SK-N-SH treated with all-trans-retinoic acid at 6 μM for 48 hours (cell line): Measurements from ENCODE around the gene FBLN5.

ENCODE experiments used
- ATAC-seq: fragments of 200-7000 bp; cut with Tn5 transposase; 3 replicates; pipeline ENCODE4 v1.9.1; 2020; ENCODE audit warnings: mild to moderate bottlenecking, moderate library complexity
- ARNTL ChIP-seq: fragments of 450-650 bp; formaldehyde crosslinking; IDR thresholded peaks from 2 replicates; pipeline ENCODE4 v1.5.0; 2020; ENCODE audit warnings: low read depth, mild to moderate bottlenecking, moderate library complexity, borderline replicate concordance
- BACH2 ChIP-seq: fragments of 250-450 bp; sonication (Bioruptor Pico); IDR thresholded peaks from 2 replicates; pipeline ENCODE4 v1.9.0; 2021; ENCODE audit warnings: mild to moderate bottlenecking, borderline replicate concordance
- CSDC2 ChIP-seq: fragments of 250-450 bp; sonication (Bioruptor Pico); IDR thresholded peaks from 2 replicates; pipeline ENCODE4 v1.5.0; 2020; ENCODE audit warnings: mild to moderate bottlenecking, moderate library complexity
- CSRNP3 ChIP-seq: fragments of 250-450 bp; sonication (Bioruptor Pico); IDR thresholded peaks from 2 replicates; pipeline ENCODE4 v1.5.1; 2021; ENCODE audit warnings: mild to moderate bottlenecking, moderate library complexity
- ESRRG ChIP-seq: fragments of 250-450 bp; sonication (Bioruptor Pico); IDR thresholded peaks from 2 replicates; pipeline ENCODE4 v1.6.1; 2021; ENCODE audit warnings: mild to moderate bottlenecking
- GLIS3 ChIP-seq: fragments of 250-450 bp; sonication (Bioruptor Pico); IDR thresholded peaks from 2 replicates; pipeline ENCODE4 v1.5.0; 2020; ENCODE audit warnings: mild to moderate bottlenecking, moderate library complexity
- ISL1 ChIP-seq: fragments of 250-450 bp; sonication (Bioruptor Pico); IDR thresholded peaks from 2 replicates; pipeline ENCODE4 v2.1.2; 2022; ENCODE audit warnings: mild to moderate bottlenecking, moderate library complexity
- OSR1 ChIP-seq: fragments of 250-450 bp; sonication (Bioruptor Pico); IDR thresholded peaks from 2 replicates; pipeline ENCODE4 v1.8.0; 2022; ENCODE audit warnings: moderate library complexity, mild to moderate bottlenecking, inconsistent platforms
- PATZ1 ChIP-seq: fragments of 250-450 bp; sonication (Bioruptor Pico); IDR thresholded peaks from 2 replicates; pipeline ENCODE4 v1.8.0; 2020; ENCODE audit warnings: mild to moderate bottlenecking, moderate library complexity, borderline replicate concordance
- PPARA ChIP-seq: fragments of 250-450 bp; sonication (Bioruptor Pico); IDR thresholded peaks from 2 replicates; pipeline ENCODE4 v1.5.0; 2020; ENCODE audit warnings: mild to moderate bottlenecking, borderline replicate concordance
- RARB ChIP-seq: fragments of 250-450 bp; sonication (Bioruptor Pico); IDR thresholded peaks from 2 replicates; pipeline ENCODE4 v1.8.0; 2021; ENCODE audit warnings: mild to moderate bottlenecking, moderate library complexity
- SNAI2 ChIP-seq: fragments of 250-450 bp; sonication (Bioruptor Pico); IDR thresholded peaks from 2 replicates; pipeline ENCODE4 v1.5.0; 2020; ENCODE audit warnings: mild to moderate bottlenecking, moderate library complexity
- TCF4 ChIP-seq: fragments of 250-450 bp; sonication (Bioruptor Pico); IDR thresholded peaks from 2 replicates; pipeline ENCODE4 v1.8.0; 2021; ENCODE audit warnings: mild to moderate bottlenecking, moderate library complexity, borderline replicate concordance
- TOX ChIP-seq: fragments of 250-450 bp; sonication (Bioruptor Pico); IDR thresholded peaks from 2 replicates; pipeline ENCODE4 v1.8.0; 2021; ENCODE audit warnings: mild to moderate bottlenecking, moderate library complexity, borderline replicate concordance
- ZFP3 ChIP-seq: fragments of 250-450 bp; sonication (Bioruptor Pico); IDR thresholded peaks from 2 replicates; pipeline ENCODE4 v1.5.0; 2020; ENCODE audit warnings: mild to moderate bottlenecking, moderate library complexity
- ZFP30 ChIP-seq: fragments of 450-650 bp; formaldehyde crosslinking; IDR thresholded peaks from 2 replicates; pipeline ENCODE4 v1.5.0; 2022; ENCODE audit warnings: mild to moderate bottlenecking, moderate library complexity
- ZNF565 ChIP-seq: fragments of 450-650 bp; formaldehyde crosslinking; conservative IDR thresholded peaks from 2 replicates; pipeline ENCODE4 v1.5.0; 2020; ENCODE audit warnings: low read depth, mild to moderate bottlenecking, moderate library complexity
- ZNF70 ChIP-seq: fragments of 450-650 bp; formaldehyde crosslinking; IDR thresholded peaks from 2 replicates; pipeline ENCODE4 v1.5.0; 2020; ENCODE audit warnings: mild to moderate bottlenecking, moderate library complexity
- ZNF8 ChIP-seq: fragments of 450-650 bp; formaldehyde crosslinking; IDR thresholded peaks from 2 replicates; pipeline ENCODE4 v1.5.0; 2020; ENCODE audit warnings: mild to moderate bottlenecking, moderate library complexity
- TF ChIP-seq, protein P1 (sequence below): fragments of 250-450 bp; sonication (Bioruptor Pico); IDR thresholded peaks from 2 replicates; pipeline ENCODE4 v1.8.0; 2021; ENCODE audit warnings: low read depth, mild to moderate bottlenecking, moderate library complexity, borderline replicate concordance
- TF ChIP-seq, protein P2 (sequence below): fragments of 250-450 bp; sonication (Bioruptor Pico); IDR thresholded peaks from 2 replicates; pipeline ENCODE4 v1.5.1; 2020; ENCODE audit warnings: low read depth, mild to moderate bottlenecking, moderate library complexity
- TF ChIP-seq, protein P3 (sequence below): fragments of 250-450 bp; sonication (Bioruptor Pico); IDR thresholded peaks from 2 replicates; pipeline ENCODE4 v1.5.0; 2020; ENCODE audit warnings: mild to moderate bottlenecking, moderate library complexity

Gene FBLN5

GRCh38 chr14:91903070-91903469 is 44.4 kb downstream of the FBLN5 start:
- TF ChIP-seq OSR1 = no peak
- no peak for TF ChIP-seq ZNF8 (CRISPR knock-in tag)
- TF ChIP-seq PATZ1 (CRISPR knock-in tag) = no peak
- TF ChIP-seq CSRNP3 (CRISPR knock-in tag) = no peak
- TF ChIP-seq TCF4 = no peak
- no peak for TF ChIP-seq CSDC2 (CRISPR knock-in tag)
- TF ChIP-seq SNAI2 (CRISPR knock-in tag) = no peak
- TF ChIP-seq TOX (CRISPR knock-in tag) = no peak
- TF ChIP-seq ARNTL = no peak
- no peak for TF ChIP-seq ISL1 (CRISPR knock-in tag)
- TF ChIP-seq GLIS3 = no peak
- no peak for TF ChIP-seq ZFP30
- TF ChIP-seq ESRRG (CRISPR knock-in tag) = no peak
- TF ChIP-seq, protein P1, sequence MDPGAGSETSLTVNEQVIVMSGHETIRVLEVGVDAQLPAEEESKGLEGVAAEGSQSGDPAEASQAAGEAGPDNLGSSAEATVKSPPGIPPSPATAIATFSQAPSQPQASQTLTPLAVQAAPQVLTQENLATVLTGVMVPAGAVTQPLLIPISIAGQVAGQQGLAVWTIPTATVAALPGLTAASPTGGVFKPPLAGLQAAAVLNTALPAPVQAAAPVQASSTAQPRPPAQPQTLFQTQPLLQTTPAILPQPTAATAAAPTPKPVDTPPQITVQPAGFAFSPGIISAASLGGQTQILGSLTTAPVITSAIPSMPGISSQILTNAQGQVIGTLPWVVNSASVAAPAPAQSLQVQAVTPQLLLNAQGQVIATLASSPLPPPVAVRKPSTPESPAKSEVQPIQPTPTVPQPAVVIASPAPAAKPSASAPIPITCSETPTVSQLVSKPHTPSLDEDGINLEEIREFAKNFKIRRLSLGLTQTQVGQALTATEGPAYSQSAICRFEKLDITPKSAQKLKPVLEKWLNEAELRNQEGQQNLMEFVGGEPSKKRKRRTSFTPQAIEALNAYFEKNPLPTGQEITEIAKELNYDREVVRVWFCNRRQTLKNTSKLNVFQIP (CRISPR knock-in tag) = no peak
- no peak for TF ChIP-seq ZNF565 (CRISPR knock-in tag)
- ATAC-seq = no peak

- no peak for ATAC-seq
Measured at GRCh38 chr14:91902336-91902735, 45.2 kb downstream of the FBLN5 start.

More at GRCh38 chr14:91902336-91902735, 45.2 kb downstream of the FBLN5 start:
- TF ChIP-seq RARB (CRISPR knock-in tag) = no peak
- no peak for TF ChIP-seq BACH2 (CRISPR knock-in tag)
- TF ChIP-seq ZNF70 (CRISPR knock-in tag) = no peak
- TF ChIP-seq ZNF8 (CRISPR knock-in tag) = no peak
- TF ChIP-seq, protein P1 (CRISPR knock-in tag) = no peak
- no peak for TF ChIP-seq ISL1 (CRISPR knock-in tag)
- TF ChIP-seq PPARA = no peak
- TF ChIP-seq ZFP3 (CRISPR knock-in tag) = no peak
- no peak for TF ChIP-seq SNAI2 (CRISPR knock-in tag)
- TF ChIP-seq PATZ1 (CRISPR knock-in tag) = no peak
- TF ChIP-seq ARNTL = no peak
- no peak for TF ChIP-seq GLIS3
- TF ChIP-seq, protein P2, sequence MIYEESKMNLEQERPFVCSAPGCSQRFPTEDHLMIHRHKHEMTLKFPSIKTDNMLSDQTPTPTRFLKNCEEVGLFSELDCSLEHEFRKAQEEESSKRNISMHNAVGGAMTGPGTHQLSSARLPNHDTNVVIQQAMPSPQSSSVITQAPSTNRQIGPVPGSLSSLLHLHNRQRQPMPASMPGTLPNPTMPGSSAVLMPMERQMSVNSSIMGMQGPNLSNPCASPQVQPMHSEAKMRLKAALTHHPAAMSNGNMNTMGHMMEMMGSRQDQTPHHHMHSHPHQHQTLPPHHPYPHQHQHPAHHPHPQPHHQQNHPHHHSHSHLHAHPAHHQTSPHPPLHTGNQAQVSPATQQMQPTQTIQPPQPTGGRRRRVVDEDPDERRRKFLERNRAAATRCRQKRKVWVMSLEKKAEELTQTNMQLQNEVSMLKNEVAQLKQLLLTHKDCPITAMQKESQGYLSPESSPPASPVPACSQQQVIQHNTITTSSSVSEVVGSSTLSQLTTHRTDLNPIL (CRISPR knock-in tag) = no peak
- TF ChIP-seq CSDC2 (CRISPR knock-in tag) = no peak
- TF ChIP-seq, protein P3, sequence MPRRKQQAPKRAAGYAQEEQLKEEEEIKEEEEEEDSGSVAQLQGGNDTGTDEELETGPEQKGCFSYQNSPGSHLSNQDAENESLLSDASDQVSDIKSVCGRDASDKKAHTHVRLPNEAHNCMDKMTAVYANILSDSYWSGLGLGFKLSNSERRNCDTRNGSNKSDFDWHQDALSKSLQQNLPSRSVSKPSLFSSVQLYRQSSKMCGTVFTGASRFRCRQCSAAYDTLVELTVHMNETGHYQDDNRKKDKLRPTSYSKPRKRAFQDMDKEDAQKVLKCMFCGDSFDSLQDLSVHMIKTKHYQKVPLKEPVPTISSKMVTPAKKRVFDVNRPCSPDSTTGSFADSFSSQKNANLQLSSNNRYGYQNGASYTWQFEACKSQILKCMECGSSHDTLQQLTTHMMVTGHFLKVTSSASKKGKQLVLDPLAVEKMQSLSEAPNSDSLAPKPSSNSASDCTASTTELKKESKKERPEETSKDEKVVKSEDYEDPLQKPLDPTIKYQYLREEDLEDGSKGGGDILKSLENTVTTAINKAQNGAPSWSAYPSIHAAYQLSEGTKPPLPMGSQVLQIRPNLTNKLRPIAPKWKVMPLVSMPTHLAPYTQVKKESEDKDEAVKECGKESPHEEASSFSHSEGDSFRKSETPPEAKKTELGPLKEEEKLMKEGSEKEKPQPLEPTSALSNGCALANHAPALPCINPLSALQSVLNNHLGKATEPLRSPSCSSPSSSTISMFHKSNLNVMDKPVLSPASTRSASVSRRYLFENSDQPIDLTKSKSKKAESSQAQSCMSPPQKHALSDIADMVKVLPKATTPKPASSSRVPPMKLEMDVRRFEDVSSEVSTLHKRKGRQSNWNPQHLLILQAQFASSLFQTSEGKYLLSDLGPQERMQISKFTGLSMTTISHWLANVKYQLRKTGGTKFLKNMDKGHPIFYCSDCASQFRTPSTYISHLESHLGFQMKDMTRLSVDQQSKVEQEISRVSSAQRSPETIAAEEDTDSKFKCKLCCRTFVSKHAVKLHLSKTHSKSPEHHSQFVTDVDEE (CRISPR knock-in tag) = no peak
- TF ChIP-seq ZFP30 = no peak
